DMS153 (cell line): ENCODE data around the gene PGS1.

Source experiments
- DNase-seq: peaks from one replicate; lab custom pipeline; 2025; lab: John Stamatoyannopoulos, UW

The PGS1 gene

GRCh38 chr17:78387977-78388941 lies 9.8 kb downstream of the PGS1 start:
- DNase-seq, result peak; percentile 25

- DNase-seq, result no peak
These were observed 12.0 kb downstream of the PGS1 start for GRCh38 chr17:78390241-78391050.

GRCh38 chr17:78391051-78391431 lies 12.6 kb downstream of the PGS1 start:
- DNase-seq, result no peak

GRCh38 chr17:78391843-78392242 lies 13.4 kb downstream of the PGS1 start:
- no peak for DNase-seq

GRCh38 chr17:78392295-78392694 lies 13.8 kb downstream of the PGS1 start:
- no peak for DNase-seq

GRCh38 chr17:78393575-78393974 lies 15.1 kb downstream of the PGS1 start:
- no peak for DNase-seq

GRCh38 chr17:78394209-78394608 lies 15.8 kb downstream of the PGS1 start:
- peak; percentile 99 for DNase-seq

- no peak for DNase-seq
These were observed 16.7 kb downstream of the PGS1 start for GRCh38 chr17:78395155-78395554.

- peak; percentile 48 for DNase-seq
These were observed 18.2 kb downstream of the PGS1 start for GRCh38 chr17:78396441-78397337.

- DNase-seq, result no peak
These were observed 19.2 kb downstream of the PGS1 start for GRCh38 chr17:78397681-78398101.

- DNase-seq, result no peak
These were observed 19.9 kb downstream of the PGS1 start for GRCh38 chr17:78398390-78398789.

GRCh38 chr17:78399028-78399692 lies 20.7 kb downstream of the PGS1 start:
- DNase-seq, result no peak

- no peak for DNase-seq
These were observed 21.3 kb downstream of the PGS1 start for GRCh38 chr17:78399693-78400144.

- DNase-seq, result no peak
These were observed 22.3 kb downstream of the PGS1 start for GRCh38 chr17:78400581-78401240.

- DNase-seq, result no peak
These were observed 22.8 kb downstream of the PGS1 start for GRCh38 chr17:78401246-78401645.

- DNase-seq, result no peak
These were observed 23.4 kb downstream of the PGS1 start for GRCh38 chr17:78401891-78402290.

GRCh38 chr17:78403822-78404221 lies 25.4 kb downstream of the PGS1 start:
- no peak for DNase-seq

GRCh38 chr17:78406396-78406795 lies 27.9 kb downstream of the PGS1 start:
- no peak for DNase-seq

- DNase-seq, result no peak
These were observed 28.5 kb downstream of the PGS1 start for GRCh38 chr17:78406920-78407319.

GRCh38 chr17:78407387-78408000 lies 29.0 kb downstream of the PGS1 start:
- DNase-seq, result no peak
